Transverse colon (tissue), 4 donors: ENCODE results near the gene TCF19. TPM values are rescaled to one million over a fixed set of nuclear protein-coding genes. Genes with fewer than 3 reads are reported as not detected.
"Not testable (repeated sequence)": the region's sequence is repeated elsewhere in the genome, so short reads cannot be mapped to it uniquely, and the experiment has no call there.

Experiments used
- DNase-seq: peaks from one replicate; pipeline ENCODE4 v3.0.0-alpha.2; 2019
- H3K27ac ChIP-seq, 4 donors: fragments of 200-600 bp; sonication (generic); 2 replicates each; pipeline ENCODE4 v1.5.1; 2016 to 2018; ENCODE audit warnings: inconsistent platforms in 4 of 4
- H3K27me3 ChIP-seq: fragments of 200-600 bp; sonication (generic); 2 replicates; pipeline ENCODE4 v1.5.1; 2017; ENCODE audit warnings: inconsistent platforms
- H3K36me3 ChIP-seq, 4 donors: fragments of 200-600 bp; sonication (generic); 2 replicates each; pipeline ENCODE4 v1.5.1; 2017 to 2019; ENCODE audit warnings: inconsistent platforms in 4 of 4
- H3K4me1 ChIP-seq, 4 donors: fragments of 200-600 bp; sonication (generic); 2 replicates each; pipeline ENCODE4 v1.5.1; 2017 to 2020; ENCODE audit warnings: inconsistent platforms in 4 of 4
- H3K4me3 ChIP-seq, 4 donors: fragments of 200-600 bp; sonication (generic); 1 replicate in 1 of 4; 2 replicates in 3 of 4; pipeline versions ENCODE4 v1.5.1 to v1.6.1; 2017 to 2019; ENCODE audit warnings: inconsistent platforms in 4 of 4
- H3K9me3 ChIP-seq, 2 donors: fragments of 200-600 bp; sonication (generic); 2 replicates each; pipeline ENCODE4 v1.5.1; 2017 to 2019; ENCODE audit warnings: inconsistent platforms in 2 of 2
- EP300 ChIP-seq: sonication (generic); formaldehyde crosslinking; IDR thresholded peaks from one replicate; pipeline ENCODE4 v1.6.1; 2017; ENCODE audit warnings: antibody characterized with exemption, low read depth
- POLR2A ChIP-seq: fragments of 450-650 bp; IDR thresholded peaks from one replicate; pipeline ENCODE4 v1.6.1; 2016; ENCODE audit warnings: antibody characterized with exemption, mild to moderate bottlenecking, moderate library complexity
- POLR2AphosphoS5 ChIP-seq, 3 donors: sonication (generic); formaldehyde crosslinking; IDR thresholded peaks; one replicate each; pipeline ENCODE4 v1.6.1; 2016; ENCODE audit warnings: antibody characterized with exemption in 3 of 3
- WGBS, 2 donors: methylation state at CpG; one replicate each; pipeline ENCODE4 v1.1.5; 2018; ENCODE audit warnings: low coverage in 1 of 2; 5-methylcytosine and 5-hydroxymethylcytosine counted together
- in situ Hi-C, 4 donors: fragments of 200-750 bp; cut with MboI; loops; one replicate each; pipeline versions ENCODE4 v1.15.0 to v1.15.1; 2017; ENCODE audit warnings: low sequenced_read_pairs in 3 of 4, low pct_ligation_motif_present in 1 of 4, low pct_unique_long_range_greater_than_20kb in 1 of 4
- intact Hi-C: fragments of 100-400 bp; cut with DNase I; formaldehyde crosslinking; loops from one replicate; pipeline ENCODE4 v1.15.1; 2023; ENCODE audit warnings: low total_unique reads
- total RNA-seq, 4 donors: library from RNA; depleted of rRNA; stranded (reverse); fragments of >200 nt; gene quantifications; one replicate each; pipeline ENCODE4 v1.1.0, GENCODE V29; 2016
- TF ChIP-seq, protein P1 (sequence below), 5 experiments: fragments of 200-600 bp in 3 of 5; fragments of 450-650 bp in 2 of 5; sonication (generic) in 3 of 5; IDR thresholded peaks; 1 replicate in 2 of 5; 2 replicates in 3 of 5; pipeline ENCODE4 v1.5.1; 2016 to 2017; ENCODE audit warnings: antibody characterized with exemption in 5 of 5, inconsistent platforms in 3 of 5, mild to moderate bottlenecking in 2 of 5, moderate library complexity in 1 of 5

TCF19 gene
- total RNA-seq, 4 donors from 2014 or later: 1.6 to 5.2 (median 3.1) TPM

DNA sequence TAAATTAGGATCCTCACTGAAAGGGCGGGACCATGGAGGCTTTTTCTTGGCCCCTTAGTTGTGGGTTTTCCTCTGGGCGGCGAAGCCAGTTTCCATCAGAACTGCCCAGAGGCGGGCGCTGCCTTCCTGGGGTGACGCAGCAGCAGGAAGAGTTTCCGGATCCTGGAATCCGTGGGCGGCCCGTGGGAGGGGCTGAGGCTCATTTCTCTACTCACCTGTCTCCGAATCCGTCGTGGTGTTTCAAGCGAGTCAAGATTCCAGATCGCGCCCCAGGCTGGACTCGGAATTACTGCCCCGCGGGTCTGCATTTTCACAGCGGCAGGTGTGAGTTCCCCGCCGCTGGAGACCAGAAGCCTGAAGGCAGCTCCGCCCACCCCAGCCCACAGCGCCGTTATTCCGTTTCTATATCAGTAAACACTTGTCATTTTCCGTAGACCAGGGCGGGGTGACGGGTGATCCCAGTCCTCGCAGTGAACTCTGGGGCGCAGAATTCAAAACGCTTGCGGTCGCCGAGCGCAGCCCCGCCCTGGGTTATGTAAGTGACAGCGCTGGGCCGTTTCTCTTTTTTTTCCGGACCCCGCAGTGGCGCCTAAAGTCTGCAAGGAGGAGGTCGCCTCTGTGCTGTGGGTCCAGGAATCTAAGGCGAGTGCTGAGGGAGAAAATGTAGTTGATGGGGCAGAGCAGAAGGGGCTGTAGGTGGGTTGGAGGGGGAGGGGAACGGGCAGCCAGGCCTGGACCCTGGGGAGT is 39.3 kb downstream of the TCF19 start:
- TF ChIP-seq POLR2AphosphoS5 (IDR thresholded peaks at IDR 0.05) (peak; percentile 57 to 81 (median 78)), POLR2A (peak; percentile 85)
- TF ChIP-seq, protein P1, sequence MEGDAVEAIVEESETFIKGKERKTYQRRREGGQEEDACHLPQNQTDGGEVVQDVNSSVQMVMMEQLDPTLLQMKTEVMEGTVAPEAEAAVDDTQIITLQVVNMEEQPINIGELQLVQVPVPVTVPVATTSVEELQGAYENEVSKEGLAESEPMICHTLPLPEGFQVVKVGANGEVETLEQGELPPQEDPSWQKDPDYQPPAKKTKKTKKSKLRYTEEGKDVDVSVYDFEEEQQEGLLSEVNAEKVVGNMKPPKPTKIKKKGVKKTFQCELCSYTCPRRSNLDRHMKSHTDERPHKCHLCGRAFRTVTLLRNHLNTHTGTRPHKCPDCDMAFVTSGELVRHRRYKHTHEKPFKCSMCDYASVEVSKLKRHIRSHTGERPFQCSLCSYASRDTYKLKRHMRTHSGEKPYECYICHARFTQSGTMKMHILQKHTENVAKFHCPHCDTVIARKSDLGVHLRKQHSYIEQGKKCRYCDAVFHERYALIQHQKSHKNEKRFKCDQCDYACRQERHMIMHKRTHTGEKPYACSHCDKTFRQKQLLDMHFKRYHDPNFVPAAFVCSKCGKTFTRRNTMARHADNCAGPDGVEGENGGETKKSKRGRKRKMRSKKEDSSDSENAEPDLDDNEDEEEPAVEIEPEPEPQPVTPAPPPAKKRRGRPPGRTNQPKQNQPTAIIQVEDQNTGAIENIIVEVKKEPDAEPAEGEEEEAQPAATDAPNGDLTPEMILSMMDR (IDR thresholded peaks at IDR 0.05): no peak
- Histone ChIP-seq H3K27me3 (no peaks in the 10 kb centered on the region), H3K36me3 (no peaks in the 10 kb centered on the region), H3K9me3 (no peaks in the 10 kb centered on the region), H3K27ac (peak overlapping the region; percentile 93 to 96 (median 94)), H3K4me3 (peak overlapping the region; percentile 39 to 64 (median 54)), H3K4me1 (peaks cover 10 to 31% (median 20%) of the 10 kb centered on the region in 4 donors)
- DNase-seq: peak; percentile 95
- intact Hi-C loops: loop anchor here (5.0 kb wide), 1 partner anchor 170 kb away; no protein-coding TSS in a partner anchor
- 1% methylated on average over 43 of the region's 45 CpGs; no CpG with 5 or more reads in 1 of the 2 donors for WGBS, 2 donors
- in situ Hi-C loops: loop anchor here in 2 of 4 donors (10.0 kb wide), 2 partner anchors 63 to 167 kb away; partner anchors contain the start of gene PSORS1C2 (in 1 of the 2)

DNA sequence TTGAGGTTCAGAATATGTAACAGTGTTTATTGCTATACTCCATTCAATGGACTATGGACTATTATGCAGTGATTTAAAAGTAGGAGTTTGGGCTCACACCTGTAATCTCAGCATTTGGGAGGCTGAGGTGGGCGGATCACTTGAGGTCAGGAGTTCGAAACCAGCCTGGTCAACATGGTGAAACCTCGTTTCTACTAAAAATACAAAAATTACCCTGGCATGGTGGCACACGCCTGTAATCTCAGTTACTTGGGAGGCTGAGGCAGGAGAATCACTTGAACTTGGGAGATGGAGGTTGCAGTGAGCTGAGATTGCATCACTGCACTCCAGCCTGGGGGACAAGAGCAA is 40.7 kb downstream of the TCF19 start:
- Histone ChIP-seq H3K4me3 (peak overlapping the region in 1 of 4 donors; percentile 60), H3K4me1 (peaks cover 15 to 42% (median 32%) of the 10 kb centered on the region in 4 donors), H3K27ac (peak overlapping the region; percentile 93 to 96 (median 94))
- intact Hi-C loops (loop anchor here (5.0 kb wide), 1 partner anchor 168 kb away; no protein-coding TSS in a partner anchor), in situ Hi-C loops (loop anchor here in 2 of 4 donors (10.0 kb wide), 2 partner anchors 64 to 166 kb away; partner anchors contain the start of gene PSORS1C2 (in 1 of the 2))
- H3K9me3 ChIP-seq, DNase-seq, H3K27me3 ChIP-seq, H3K36me3 ChIP-seq: not testable (repeated sequence)
- 82% methylated on average over 4 of the region's 4 CpGs; no CpG with 5 or more reads in 1 of the 2 donors for WGBS, 2 donors

DNA sequence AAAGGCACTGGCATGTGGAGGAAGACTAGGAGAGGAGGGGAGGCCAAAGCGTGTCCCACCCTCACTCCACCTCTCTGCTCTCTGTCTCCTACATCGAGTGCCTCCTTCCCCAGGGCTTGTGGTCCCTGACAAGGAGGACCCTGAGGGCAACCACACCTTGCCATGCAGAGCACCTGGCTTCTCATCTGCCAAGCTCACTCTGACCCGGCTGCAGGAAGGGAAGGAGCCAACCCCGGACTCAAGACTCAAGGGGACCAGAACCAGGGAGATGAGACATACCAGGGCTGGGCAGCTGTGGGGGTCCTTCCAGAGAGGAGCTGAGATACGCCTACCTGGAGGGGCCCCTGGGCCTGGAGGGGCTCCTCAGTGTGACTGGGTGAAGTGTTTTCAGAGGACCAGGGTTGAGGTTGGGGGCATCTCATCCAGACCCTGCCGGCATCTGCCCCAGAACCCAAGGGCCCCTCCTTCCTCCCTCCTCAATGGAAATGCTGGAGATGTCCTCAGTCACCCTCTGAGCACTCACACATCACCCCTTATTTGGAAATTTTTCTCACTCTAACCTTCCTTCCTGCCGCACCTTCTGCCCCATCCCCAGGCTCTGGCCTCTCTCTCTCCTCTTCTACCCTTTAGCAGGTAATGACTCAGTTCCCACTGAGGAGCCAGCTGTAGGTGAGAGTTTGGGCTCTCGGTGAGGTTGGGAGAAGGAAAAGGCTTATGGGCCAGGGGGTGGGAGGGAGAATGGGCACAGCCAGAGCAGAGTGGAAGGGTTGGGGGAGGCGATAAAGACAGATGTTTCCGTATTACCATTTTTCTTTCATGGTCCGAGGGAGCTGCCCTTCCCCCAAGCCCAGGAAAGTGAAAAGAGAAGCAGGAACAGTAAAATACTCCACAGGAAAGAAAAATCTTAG is 44.1 kb downstream of the TCF19 start:
- WGBS, 2 donors: 25 to 38% methylated on average over 2 to 11 of the region's 11 CpGs
- H3K9me3 ChIP-seq: no peaks in the 10 kb centered on the region
- peak overlapping the region in 1 of 4 donors; percentile 61 for H3K4me3 ChIP-seq
- intact Hi-C loops (no loop called here), in situ Hi-C loops (no loop called here)
- no peaks in the 10 kb centered on the region for H3K36me3 ChIP-seq
- no peak for DNase-seq
- H3K27me3 ChIP-seq: no peaks in the 10 kb centered on the region
- H3K27ac ChIP-seq: peak overlapping the region; percentile 85 to 94 (median 92)
- TF ChIP-seq POLR2A: no peak
- peaks cover 20 to 45% (median 37%) of the 10 kb centered on the region in 4 donors for H3K4me1 ChIP-seq

DNA sequence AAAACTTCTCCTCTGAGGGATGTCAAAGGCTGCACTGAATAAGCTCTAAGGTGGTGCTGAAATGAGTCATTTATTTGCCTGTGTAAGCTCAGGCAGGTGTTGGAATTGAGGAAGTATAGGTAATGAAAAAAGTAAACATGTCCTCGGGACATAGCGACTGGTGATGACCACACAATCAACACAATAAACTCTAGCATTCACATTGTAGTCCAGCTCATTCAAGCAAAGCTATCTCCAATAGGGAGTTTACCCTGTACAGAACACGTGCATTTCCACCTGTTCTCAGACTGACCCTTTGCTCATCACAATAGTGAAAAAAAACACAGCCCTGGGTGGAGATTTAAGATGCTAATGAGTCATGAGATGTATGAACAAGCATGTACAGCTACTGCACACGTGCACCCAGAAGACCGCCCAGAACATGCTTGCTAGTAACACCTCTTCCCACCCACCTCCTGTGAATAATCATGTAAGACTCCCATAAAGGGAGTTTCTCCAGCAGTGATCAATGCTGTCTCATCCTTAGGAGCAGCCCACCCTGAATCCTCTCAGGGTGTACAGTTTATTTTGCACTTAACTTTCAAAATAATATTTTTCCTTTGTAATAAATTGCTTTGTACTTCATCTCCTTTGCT is 45.1 kb downstream of the TCF19 start:
- intact Hi-C loops (no loop called here), in situ Hi-C loops (no loop called here)
- DNase-seq: peak; percentile 55
- Histone ChIP-seq H3K27ac (peak overlapping the region; percentile 85 to 94 (median 92)), H3K36me3 (no peaks in the 10 kb centered on the region), H3K9me3 (no peaks in the 10 kb centered on the region), H3K4me3 (peak overlapping the region in 3 of 4 donors; percentile 32 to 61 (median 34)), H3K4me1 (peaks cover 20 to 43% (median 33%) of the 10 kb centered on the region in 4 donors), H3K27me3 (no peaks in the 10 kb centered on the region)
- WGBS, 2 donors: 14% methylated on average over 5 of the region's 5 CpGs
- TF ChIP-seq, protein P1 (IDR thresholded peaks at IDR 0.05): no peak
- TF ChIP-seq POLR2A (peak; percentile 31), POLR2AphosphoS5 (IDR thresholded peaks at IDR 0.05) (peak in 2 of 3 donors; percentile 79 to 80), EP300 (peak; percentile 79)
